ENCODE data around the gene CUL4A. TPM values are rescaled to one million over a fixed set of nuclear protein-coding genes. Genes with fewer than 3 reads are reported as not detected.
"Not testable (repeated sequence)": the region's sequence is repeated elsewhere in the genome, so short reads cannot be mapped to it uniquely, and the experiment has no call there.

Gene CUL4A
- 75.8 and 85.3 TPM in 2 replicates for total RNA-seq
- polyA plus RNA-seq: 51.0 and 52.2 TPM in 2 replicates

- Histone ChIP-seq H4K20me1 (ENCODE audit: insufficient read depth, poor library complexity, severe bottlenecking) (peaks cover 41% of the 10 kb centered on the region), H3K4me2 (peak within 1 kb of the TSS; percentile 94), H3K4me3 (peak within 1 kb of the TSS; percentile 100), H3K36me3 (replicated peaks; ENCODE audit: insufficient read depth, low read depth) (no peaks in the 10 kb centered on the region), H3K27me3 (no peaks in the 10 kb centered on the region), H3K9me2 (replicated peaks; ENCODE audit: insufficient read depth) (no peaks in the 10 kb centered on the region), H3K27ac (peak within 1 kb of the TSS; percentile 100), H3K4me1 (ENCODE audit: insufficient read depth) (peaks cover 18% of the 10 kb centered on the region), H3K79me2 (peaks cover 85% of the 10 kb centered on the region), H3K9me3 (ENCODE audit: low read depth) (no peaks in the 10 kb centered on the region), H2AFZ (peak within 1 kb of the TSS; percentile 99)
- WGBS (ENCODE audit: low lambda C conversion rate, missing lambda C conversion rate): 0% methylated on average over 9 of the region's 66 CpGs
- TF ChIP-seq EZH2 (IDR thresholded peaks at IDR 0.05; ENCODE audit: borderline replicate concordance): no peak
- TF ChIP-seq CTCF (IDR thresholded peaks at IDR 0.05; ENCODE audit: poor library complexity): no peak
- DNase-seq (ENCODE audit: low spot score): peak; percentile 92
Measured at GRCh38 chr13:113209336-113209758, at the start of gene CUL4A. TSS of gene CUL4A (plus strand) at chr13:113209613. CDS start at chr13:113209628, 15 bp downstream.

GRCh38 chr13:113159701-113160100, 49.7 kb upstream of the CUL4A start:
- no peak overlapping the region for H3K4me2 ChIP-seq
- peak; percentile 10 for DNase-seq (ENCODE audit: low spot score)
- no peaks in the 10 kb centered on the region for H4K20me1 ChIP-seq (ENCODE audit: insufficient read depth, poor library complexity, severe bottlenecking)
- H3K79me2 ChIP-seq: no peaks in the 10 kb centered on the region
- H2AFZ ChIP-seq: no peak overlapping the region
- H3K4me3 ChIP-seq: no peak overlapping the region
- TF ChIP-seq CTCF (IDR thresholded peaks at IDR 0.05; ENCODE audit: poor library complexity) (no peak), EZH2phosphoT487 (IDR thresholded peaks at IDR 0.05; ENCODE audit: low read depth, severe bottlenecking, unreplicated experiment) (no peak), EZH2 (IDR thresholded peaks at IDR 0.05; ENCODE audit: borderline replicate concordance) (no peak)
- H3K36me3 ChIP-seq (replicated peaks; ENCODE audit: insufficient read depth, low read depth): no peaks in the 10 kb centered on the region
- peaks cover 3% of the 10 kb centered on the region for H3K4me1 ChIP-seq (ENCODE audit: insufficient read depth)
- 82% methylated on average over 20 of the region's 20 CpGs for WGBS (ENCODE audit: low lambda C conversion rate, missing lambda C conversion rate)
- no peaks in the 10 kb centered on the region for H3K9me2 ChIP-seq (replicated peaks; ENCODE audit: insufficient read depth)
- H3K27ac ChIP-seq: no peak overlapping the region
- H3K27me3 ChIP-seq: peaks cover 9% of the 10 kb centered on the region
- no peaks in the 10 kb centered on the region for H3K9me3 ChIP-seq (ENCODE audit: low read depth)

DNA sequence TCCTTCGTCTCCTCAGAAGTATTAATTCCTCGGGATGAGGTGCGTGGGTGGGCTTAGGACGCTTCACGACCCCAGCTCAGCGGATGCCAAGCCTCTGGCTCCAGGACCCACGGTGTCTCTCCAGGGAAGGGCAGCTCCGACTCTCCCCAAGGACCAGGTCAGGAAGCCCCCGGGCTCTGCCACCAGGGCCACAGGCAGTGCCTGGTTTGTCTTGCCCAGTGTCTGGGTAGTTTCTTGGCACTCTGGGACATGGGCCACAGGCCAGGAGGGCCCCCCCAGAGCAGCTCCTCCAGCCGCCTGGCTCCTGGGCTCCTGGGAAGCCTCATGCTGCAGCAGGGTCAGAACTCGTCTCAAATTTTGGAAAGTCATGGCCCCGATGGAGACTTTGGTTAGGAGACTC, 48.4 kb upstream of the CUL4A start:
- whole genome bisulfite sequencing (ENCODE audit: low lambda C conversion rate, missing lambda C conversion rate): 84% methylated on average over 12 of the region's 12 CpGs
- TF ChIP-seq EZH2 (IDR thresholded peaks at IDR 0.05; ENCODE audit: borderline replicate concordance): no peak
- TF ChIP-seq EZH2phosphoT487 (IDR thresholded peaks at IDR 0.05; ENCODE audit: low read depth, severe bottlenecking, unreplicated experiment): no peak
- TF ChIP-seq CTCF (IDR thresholded peaks at IDR 0.05; ENCODE audit: poor library complexity): no peak
- no peaks in the 10 kb centered on the region for H3K9me3 ChIP-seq (ENCODE audit: low read depth)
- H3K79me2 ChIP-seq: no peaks in the 10 kb centered on the region
- no peak for DNase-seq (ENCODE audit: low spot score)
- peaks cover 9% of the 10 kb centered on the region for H3K27me3 ChIP-seq
- no peak overlapping the region for H3K4me3 ChIP-seq
- no peak overlapping the region for H2AFZ ChIP-seq
- no peaks in the 10 kb centered on the region for H4K20me1 ChIP-seq (ENCODE audit: insufficient read depth, poor library complexity, severe bottlenecking)
- peaks cover 3% of the 10 kb centered on the region for H3K4me1 ChIP-seq (ENCODE audit: insufficient read depth)
- no peaks in the 10 kb centered on the region for H3K9me2 ChIP-seq (replicated peaks; ENCODE audit: insufficient read depth)
- no peak overlapping the region for H3K4me2 ChIP-seq
- H3K27ac ChIP-seq: no peak overlapping the region
- H3K36me3 ChIP-seq (replicated peaks; ENCODE audit: insufficient read depth, low read depth): no peaks in the 10 kb centered on the region

DNA sequence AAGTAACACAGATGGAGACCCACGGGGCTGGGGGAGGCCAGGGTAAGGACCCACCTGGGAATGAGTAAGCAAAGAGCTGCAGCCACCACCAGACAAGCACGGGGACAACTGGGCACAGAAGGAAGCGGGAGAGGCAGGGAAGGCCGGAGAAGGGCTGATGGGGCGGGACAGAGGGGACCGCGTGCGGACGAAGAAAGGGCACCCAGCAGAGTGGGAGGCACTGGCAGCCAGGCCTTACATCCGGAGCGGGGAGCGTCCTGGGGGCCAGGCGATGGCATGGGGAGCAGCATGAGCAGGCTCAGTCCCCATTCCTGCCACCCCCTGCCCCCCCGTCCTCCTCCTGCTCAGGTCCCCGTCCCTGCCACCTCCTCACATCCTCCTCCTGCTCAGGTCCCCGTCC, 48.0 kb upstream of the CUL4A start:
- H3K9me2 ChIP-seq (replicated peaks; ENCODE audit: insufficient read depth): no peaks in the 10 kb centered on the region
- H3K36me3 ChIP-seq (replicated peaks; ENCODE audit: insufficient read depth, low read depth): no peaks in the 10 kb centered on the region
- no peaks in the 10 kb centered on the region for H4K20me1 ChIP-seq (ENCODE audit: insufficient read depth, poor library complexity, severe bottlenecking)
- peaks cover 9% of the 10 kb centered on the region for H3K27me3 ChIP-seq
- H3K9me3 ChIP-seq (ENCODE audit: low read depth): no peaks in the 10 kb centered on the region
- no peak overlapping the region for H3K4me3 ChIP-seq
- TF ChIP-seq EZH2phosphoT487 (IDR thresholded peaks at IDR 0.05; ENCODE audit: low read depth, severe bottlenecking, unreplicated experiment) (no peak), EZH2 (IDR thresholded peaks at IDR 0.05; ENCODE audit: borderline replicate concordance) (no peak), CTCF (IDR thresholded peaks at IDR 0.05; ENCODE audit: poor library complexity) (no peak)
- 61% methylated on average over 3 of the region's 16 CpGs for WGBS (ENCODE audit: low lambda C conversion rate, missing lambda C conversion rate)
- H2AFZ ChIP-seq: no peak overlapping the region
- peaks cover 3% of the 10 kb centered on the region for H3K4me1 ChIP-seq (ENCODE audit: insufficient read depth)
- no peak overlapping the region for H3K27ac ChIP-seq
- DNase-seq (ENCODE audit: low spot score): no peak
- H3K4me2 ChIP-seq: no peak overlapping the region
- H3K79me2 ChIP-seq: no peaks in the 10 kb centered on the region

DNA sequence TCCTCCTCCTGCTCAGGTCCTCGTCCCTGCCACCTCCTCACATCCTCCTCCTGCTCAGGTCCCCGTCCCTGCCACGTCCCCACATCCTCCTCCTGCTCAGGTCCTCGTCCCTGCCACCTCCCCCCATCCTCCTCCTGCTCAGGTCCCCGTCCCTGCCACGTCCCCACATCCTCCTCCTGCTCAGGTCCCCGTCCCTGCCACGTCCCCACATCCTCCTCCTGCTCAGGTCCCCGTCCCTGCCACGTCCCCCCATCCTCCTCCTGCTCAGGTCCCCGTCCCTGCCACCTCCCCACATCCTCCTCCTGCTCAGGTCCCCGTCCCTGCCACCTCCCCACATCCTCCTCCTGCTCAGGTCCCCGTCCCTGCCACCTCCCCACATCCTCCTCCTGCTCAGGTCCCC, 47.4 kb upstream of the CUL4A start:
- not testable (repeated sequence) for H3K9me2 ChIP-seq (replicated peaks; ENCODE audit: insufficient read depth); H3K79me2 ChIP-seq; H3K4me1 ChIP-seq (ENCODE audit: insufficient read depth); H2AFZ ChIP-seq; H3K27ac ChIP-seq; H3K36me3 ChIP-seq (replicated peaks; ENCODE audit: insufficient read depth, low read depth); H3K9me3 ChIP-seq (ENCODE audit: low read depth); H3K27me3 ChIP-seq; H4K20me1 ChIP-seq (ENCODE audit: insufficient read depth, poor library complexity, severe bottlenecking); DNase-seq (ENCODE audit: low spot score); H3K4me3 ChIP-seq; H3K4me2 ChIP-seq
- no CpG with 5 or more reads among the region's 13 CpGs for WGBS (ENCODE audit: low lambda C conversion rate, missing lambda C conversion rate)
